ENCODE data around the gene HPSE. TPM values are rescaled to one million over a fixed set of nuclear protein-coding genes. Genes with fewer than 3 reads are reported as not detected.

Gene HPSE
- total and polyA plus RNA-seq, 4 donors: 2.5 to 6.6 (median 5.4) TPM

Small RNAs within 50 kb of the gene (small RNA-seq; reads per million reads assigned to genes)
- not detected for gene AC114781.5 (ENCODE audit: low replicate concordance)

Other genes starting within 250 kb of the HPSE start
- gene PLAC8, start 220.1 kb downstream of the HPSE start, total RNA-seq: 10 to 100 TPM in 1 of 2 donors, 1 to 10 TPM in 1; 1.1 to 14.7 TPM
- 1 to 10 TPM; 1.3 to 1.5 TPM for gene PLAC8, start 220.1 kb downstream of the HPSE start, polyA plus RNA-seq (ENCODE audit: insufficient read length in 2 of 2)
- 10 to 100 TPM; 14.1 to 18.8 TPM for gene COQ2, start 50.0 kb downstream of the HPSE start, total RNA-seq
- 10 to 100 TPM; 19.7 to 25.2 TPM for gene COQ2, start 50.0 kb downstream of the HPSE start, polyA plus RNA-seq (ENCODE audit: insufficient read length in 2 of 2)
- gene HELQ, start 121.0 kb upstream of the HPSE start, total RNA-seq: 10 to 100 TPM; 18.2 to 20.6 TPM
- 10 to 100 TPM in 1 of 2 donors, 1 to 10 TPM in 1; 9.2 to 10.2 TPM for gene HELQ, start 121.0 kb upstream of the HPSE start, polyA plus RNA-seq (ENCODE audit: insufficient read length in 2 of 2)
- 10 to 100 TPM; 30.1 to 45.4 TPM for gene MRPS18C, start 121.2 kb upstream of the HPSE start, total RNA-seq
- gene MRPS18C, start 121.2 kb upstream of the HPSE start, polyA plus RNA-seq (ENCODE audit: insufficient read length in 2 of 2): 10 to 100 TPM; 59.8 to 64.7 TPM
- 10 to 100 TPM; 10.2 to 20.2 TPM for gene ABRAXAS1, start 150.3 kb upstream of the HPSE start, total RNA-seq
- gene ABRAXAS1, start 150.3 kb upstream of the HPSE start, polyA plus RNA-seq (ENCODE audit: insufficient read length in 2 of 2): 10 to 100 TPM; 10.0 to 10.3 TPM
- 1 to 10 TPM; 4.4 to 7.4 TPM for gene GPAT3, start 201.3 kb upstream of the HPSE start, total RNA-seq
- 1 to 10 TPM; 3.4 to 3.6 TPM for gene GPAT3, start 201.3 kb upstream of the HPSE start, polyA plus RNA-seq (ENCODE audit: insufficient read length in 2 of 2)

All from spinal cord (tissue), 4 donors.